ENCODE measurements around the gene LPAR3. TPM values are rescaled to one million over a fixed set of nuclear protein-coding genes. Genes with fewer than 3 reads are reported as not detected.

LPAR3 gene
- total RNA-seq, 1 experiment from 2014 or later: not detected

- no peaks in the 10 kb centered on the region for H3K79me2 ChIP-seq (ENCODE audit: low read depth)
- ChIA-PET CTCF (no interaction called here), POLR2A (ENCODE audit: unreplicated experiment) (no interaction called here)
- H3K27me3 ChIP-seq (ENCODE audit: insufficient read depth, low read depth): no peaks in the 10 kb centered on the region
- TF ChIP-seq CTCF (conservative IDR thresholded peaks at IDR 0.05) (no peak), EZH2 (IDR thresholded peaks at IDR 0.05; ENCODE audit: low read depth) (no peak)
- no peak overlapping the region for H3K4me2 ChIP-seq
- DNase-seq: no peak
- no peaks in the 10 kb centered on the region for H4K20me1 ChIP-seq (ENCODE audit: insufficient read depth)
- no TSS peak for BruUV-seq (replicated peaks)
- no peaks in the 10 kb centered on the region for H3K9me2 ChIP-seq (ENCODE audit: insufficient read depth)
- H3K27ac ChIP-seq: no peak overlapping the region
- H3K4me1 ChIP-seq (replicated peaks; ENCODE audit: insufficient read depth): peaks cover 35% of the 10 kb centered on the region
- intact Hi-C loops (cut with micrococcal nuclease; ENCODE audit: unreplicated experiment): no loop called here
- H3K36me3 ChIP-seq (ENCODE audit: low read depth): no peaks in the 10 kb centered on the region
- H3F3A ChIP-seq (ENCODE audit: insufficient read depth, low read depth): peaks cover 11% of the 10 kb centered on the region
- no peak overlapping the region for H3K4me3 ChIP-seq
- no peak overlapping the region for H2AFZ ChIP-seq
- no peaks in the 10 kb centered on the region for H3K9me3 ChIP-seq (ENCODE audit: insufficient read depth, low read depth)
These were observed 37.0 kb downstream of the LPAR3 start for GRCh38 chr1:84855691-84856630.

- BruUV-seq (replicated peaks): no TSS peak
- CTCF ChIA-PET: no interaction called here
- no peak overlapping the region for H2AFZ ChIP-seq
- H4K20me1 ChIP-seq (ENCODE audit: insufficient read depth): no peaks in the 10 kb centered on the region
- intact Hi-C loops (cut with micrococcal nuclease; ENCODE audit: unreplicated experiment): no loop called here
- H3K36me3 ChIP-seq (ENCODE audit: low read depth): no peaks in the 10 kb centered on the region
- TF ChIP-seq EZH2 (IDR thresholded peaks at IDR 0.05; ENCODE audit: low read depth) (no peak), CTCF (conservative IDR thresholded peaks at IDR 0.05) (no peak)
- no peaks in the 10 kb centered on the region for H3K79me2 ChIP-seq (ENCODE audit: low read depth)
- no peaks in the 10 kb centered on the region for H3K27me3 ChIP-seq (ENCODE audit: insufficient read depth, low read depth)
- peaks cover 36% of the 10 kb centered on the region for H3K4me1 ChIP-seq (replicated peaks; ENCODE audit: insufficient read depth)
- no peaks in the 10 kb centered on the region for H3K9me3 ChIP-seq (ENCODE audit: insufficient read depth, low read depth)
- peak overlapping the region; percentile 39; the same call in 1 of the 2 replicates for H3K4me2 ChIP-seq
- H3K9me2 ChIP-seq (ENCODE audit: insufficient read depth): no peaks in the 10 kb centered on the region
- H3F3A ChIP-seq (ENCODE audit: insufficient read depth, low read depth): peaks cover 11% of the 10 kb centered on the region
- POLR2A ChIA-PET (ENCODE audit: unreplicated experiment): no interaction called here
- no peak for DNase-seq
- no peak overlapping the region; the same call in 1 of the 2 replicates for H3K27ac ChIP-seq
- no peak overlapping the region for H3K4me3 ChIP-seq
These were observed 37.8 kb downstream of the LPAR3 start for GRCh38 chr1:84855168-84855567.

GRCh38 chr1:84853741-84854721, 39.0 kb downstream of the LPAR3 start:
- intact Hi-C loops (cut with micrococcal nuclease; ENCODE audit: unreplicated experiment): no loop called here
- Histone ChIP-seq H4K20me1 (ENCODE audit: insufficient read depth) (no peaks in the 10 kb centered on the region), H3K27me3 (ENCODE audit: insufficient read depth, low read depth) (no peaks in the 10 kb centered on the region), H2AFZ (no peak overlapping the region), H3K4me3 (no peak overlapping the region), H3K9me3 (ENCODE audit: insufficient read depth, low read depth) (no peaks in the 10 kb centered on the region), H3K9me2 (ENCODE audit: insufficient read depth) (no peaks in the 10 kb centered on the region), H3K79me2 (ENCODE audit: low read depth) (no peaks in the 10 kb centered on the region), H3K4me1 (replicated peaks; ENCODE audit: insufficient read depth) (peaks cover 36% of the 10 kb centered on the region), H3K27ac (peak overlapping the region; percentile 60), H3K4me2 (peak overlapping the region; percentile 39), H3K36me3 (ENCODE audit: low read depth) (no peaks in the 10 kb centered on the region), H3F3A (ENCODE audit: insufficient read depth, low read depth) (peaks cover 11% of the 10 kb centered on the region)
- DNase-seq: peak; percentile 41 to 98
- POLR2A ChIA-PET (ENCODE audit: unreplicated experiment): no interaction called here
- CTCF ChIA-PET: no interaction called here
- no peak for TF ChIP-seq EZH2 (IDR thresholded peaks at IDR 0.05; ENCODE audit: low read depth)
- TF ChIP-seq CTCF (conservative IDR thresholded peaks at IDR 0.05): no peak
- BruUV-seq (replicated peaks): no TSS peak

Measured in PC-9 (cell line).